Keratinocyte (primary cell): ENCODE results near the gene CELF2. TPM values are rescaled to one million over a fixed set of nuclear protein-coding genes. Genes with fewer than 3 reads are reported as not detected.

Experiments
- DNase-seq: peaks from one replicate; pipeline ENCODE4 v3.0.0-alpha.2; 2011; ENCODE audit warnings: low read depth, missing footprints, low spot score
- FAIRE-seq: peaks from 2 replicates; lab custom pipeline; 2011; peaks lifted over from hg19 to GRCh38; lab: Jason Lieb, UNC
- H2AFZ ChIP-seq: 2 replicates; pipeline ENCODE4 v1.6.0; 2012; ENCODE audit warnings: low read length, control low read depth, inconsistent platforms; ENCODE audit not compliant: control insufficient read depth
- H3K27ac ChIP-seq: 2 replicates; pipeline ENCODE4 v1.5.1; 2011; ENCODE audit warnings: low read length; ENCODE audit not compliant: control insufficient read depth, insufficient read depth
- H3K27me3 ChIP-seq: 3 replicates; pipeline ENCODE4 v1.6.0; 2011; ENCODE audit warnings: low read length; ENCODE audit not compliant: control insufficient read depth, insufficient read depth; ENCODE audit errors: extremely low read depth
- H3K36me3 ChIP-seq, 2 experiments: 2 replicates in 1 of 2; 3 replicates in 1 of 2; pipeline ENCODE4 v1.5.1; 2011; ENCODE audit warnings: low read length in 2 of 2, mild to moderate bottlenecking in 1 of 2; ENCODE audit not compliant: control insufficient read depth in 2 of 2, insufficient read depth in 2 of 2; ENCODE audit errors: extremely low read depth in 1 of 2
- H3K4me1 ChIP-seq: 3 replicates; pipeline ENCODE4 v1.5.1; 2011; ENCODE audit warnings: low read length; ENCODE audit not compliant: control insufficient read depth, insufficient read depth; ENCODE audit errors: extremely low read depth
- H3K4me2 ChIP-seq: 3 replicates; pipeline ENCODE4 v1.6.0; 2011; ENCODE audit warnings: low read depth, low read length; ENCODE audit not compliant: control insufficient read depth, insufficient read depth; ENCODE audit errors: extremely low read depth
- H3K4me3 ChIP-seq, 3 experiments: fragments of 200-600 bp in 1 of 3; sonication (generic) in 1 of 3; 2 replicates in 2 of 3; 3 replicates in 1 of 3; pipeline ENCODE4 v1.5.1; 2011 to 2016; ENCODE audit warnings: low read length in 3 of 3, mild to moderate bottlenecking in 3 of 3, control low read depth in 2 of 3, inconsistent platforms in 1 of 3, low read depth in 1 of 3, mixed read lengths in 1 of 3, mixed run types in 1 of 3, moderate library complexity in 1 of 3; ENCODE audit not compliant: control insufficient read depth in 2 of 3, insufficient read depth in 2 of 3; ENCODE audit errors: extremely low read depth in 1 of 3
- H3K79me2 ChIP-seq: 2 replicates; pipeline ENCODE4 v1.6.0; 2012; ENCODE audit warnings: low read length; ENCODE audit not compliant: control insufficient read depth, insufficient read depth
- H3K9ac ChIP-seq: 3 replicates; pipeline ENCODE4 v1.6.0; 2011; ENCODE audit warnings: low read length; ENCODE audit not compliant: control insufficient read depth, insufficient read depth; ENCODE audit errors: extremely low read depth
- H3K9me1 ChIP-seq: 3 replicates; pipeline ENCODE4 v1.6.0; 2011; ENCODE audit warnings: low read length; ENCODE audit not compliant: control insufficient read depth, insufficient read depth; ENCODE audit errors: extremely low read depth
- H3K9me3 ChIP-seq: 2 replicates; pipeline ENCODE4 v1.5.1; 2012; ENCODE audit warnings: low read depth, low read length; ENCODE audit not compliant: control insufficient read depth
- H4K20me1 ChIP-seq: 3 replicates; pipeline ENCODE4 v1.6.0; 2011; ENCODE audit warnings: low read length; ENCODE audit not compliant: control insufficient read depth, insufficient read depth; ENCODE audit errors: extremely low read depth
- CTCF ChIP-seq, 3 experiments: IDR thresholded peaks in 1 of 3; conservative IDR thresholded peaks in 1 of 3; optimal IDR thresholded peaks in 1 of 3; 2 replicates in 2 of 3; 3 replicates in 1 of 3; pipeline versions ENCODE3 to v1.5.1; 2011; ENCODE audit warnings: low read length in 3 of 3, mild to moderate bottlenecking in 3 of 3, moderate library complexity in 2 of 3, control low read depth in 1 of 3, inconsistent platforms in 1 of 3; ENCODE audit not compliant: insufficient read depth in 2 of 3; ENCODE audit errors: extremely low read depth in 1 of 3
- EZH2 ChIP-seq: IDR thresholded peaks from one replicate; pipeline ENCODE4 v1.6.1; 2012; ENCODE audit warnings: inconsistent platforms, mild to moderate bottlenecking, low read length, moderate library complexity
- dilution Hi-C: fragments of 300-500 bp; cut with MboI; formaldehyde crosslinking; loops from one replicate; pipeline ENCODE4 v1.7.0; 2020; ENCODE audit warnings: low sequenced_read_pairs; ENCODE audit not compliant: extremely low pct_ligation_motif_present
- polyA plus RNA-seq, 5 experiments: library from polyadenylated mRNA; depleted of rRNA in 3 of 5; stranded (reverse) in 3 of 5; stranded (forward) in 1 of 5; unstranded in 1 of 5; fragments of >200 nt; gene quantifications; 1 replicate in 1 of 5; 2 replicates in 3 of 5; 3 replicates in 1 of 5; pipeline versions ENCODE4 v1.2.1 to v1.2.3, GENCODE V29; 2011 to 2012; ENCODE audit warnings: missing spikeins in 2 of 5, low read depth in 1 of 5, low replicate concordance in 1 of 5

The CELF2 gene
- polyA plus RNA-seq, 1 donor (not counting 4 experiments of a cell fraction or from before 2014, with no cell fraction given), result 9.8 TPM

- dilution Hi-C loops, result no loop called here
- Histone ChIP-seq H3K27me3 (no peaks in the 10 kb centered on the region), H3K9me3 (no peaks in the 10 kb centered on the region), H3K4me1 (no peaks in the 10 kb centered on the region), H4K20me1 (no peaks in the 10 kb centered on the region), H3K4me3 (no peak overlapping the region), H3K36me3 (no peaks in the 10 kb centered on the region), H3K27ac (no peak overlapping the region), H3K9me1 (no peaks in the 10 kb centered on the region), H3K9ac (no peak overlapping the region), H3K4me2 (no peak overlapping the region), H3K79me2 (no peaks in the 10 kb centered on the region), H2AFZ (no peak overlapping the region)
- no peak for TF ChIP-seq EZH2
- no peak for TF ChIP-seq CTCF (optimal IDR thresholded peaks at IDR 0.05 in 1 of 3, IDR thresholded peaks at IDR 0.05 in 1 of 3, conservative IDR thresholded peaks at IDR 0.05 in 1 of 3; ENCODE audit: extremely low read depth in 1 of 3, insufficient read depth in 2 of 3, low read length in 3 of 3)
- no peak for FAIRE-seq
- no peak for DNase-seq
Measured at GRCh38 chr10:11279314-11279713, 261.6 kb downstream of the CELF2 start.

GRCh38 chr10:11280187-11280932 is 262.7 kb downstream of the CELF2 start:
- no peak for FAIRE-seq

More at GRCh38 chr10:11280187-11280932, 262.7 kb downstream of the CELF2 start:
- Histone ChIP-seq H3K4me3 (no peak overlapping the region), H2AFZ (no peak overlapping the region), H3K27me3 (no peaks in the 10 kb centered on the region), H3K79me2 (no peaks in the 10 kb centered on the region), H3K36me3 (no peaks in the 10 kb centered on the region), H3K9me1 (no peaks in the 10 kb centered on the region), H4K20me1 (no peaks in the 10 kb centered on the region), H3K27ac (no peak overlapping the region), H3K4me1 (no peaks in the 10 kb centered on the region), H3K4me2 (no peak overlapping the region), H3K9ac (no peak overlapping the region), H3K9me3 (no peaks in the 10 kb centered on the region)
- dilution Hi-C loops, result no loop called here
- TF ChIP-seq CTCF (optimal IDR thresholded peaks at IDR 0.05 in 1 of 3, IDR thresholded peaks at IDR 0.05 in 1 of 3, conservative IDR thresholded peaks at IDR 0.05 in 1 of 3; ENCODE audit: extremely low read depth in 1 of 3, insufficient read depth in 2 of 3, low read length in 3 of 3) (no peak), EZH2 (no peak)
- DNase-seq, result no peak
